Tibial nerve (tissue), 3 donors: ENCODE data around the gene SEC16A.

Experiments
- POLR2A ChIP-seq, 2 donors: fragments of 450-650 bp; IDR thresholded peaks; one replicate each; pipeline ENCODE4 v1.6.1; 2017; ENCODE audit warnings: antibody characterized with exemption in 2 of 2, mild to moderate bottlenecking in 2 of 2, moderate library complexity in 2 of 2
- TF ChIP-seq, protein P1 (sequence below), 5 experiments: fragments of 200-600 bp in 3 of 5; fragments of 450-650 bp in 2 of 5; sonication (generic) in 3 of 5; IDR thresholded peaks; one replicate each; pipeline ENCODE4 v1.5.1; 2016 to 2019; ENCODE audit warnings: antibody characterized with exemption in 5 of 5, mild to moderate bottlenecking in 3 of 5, moderate library complexity in 2 of 5

DNA sequence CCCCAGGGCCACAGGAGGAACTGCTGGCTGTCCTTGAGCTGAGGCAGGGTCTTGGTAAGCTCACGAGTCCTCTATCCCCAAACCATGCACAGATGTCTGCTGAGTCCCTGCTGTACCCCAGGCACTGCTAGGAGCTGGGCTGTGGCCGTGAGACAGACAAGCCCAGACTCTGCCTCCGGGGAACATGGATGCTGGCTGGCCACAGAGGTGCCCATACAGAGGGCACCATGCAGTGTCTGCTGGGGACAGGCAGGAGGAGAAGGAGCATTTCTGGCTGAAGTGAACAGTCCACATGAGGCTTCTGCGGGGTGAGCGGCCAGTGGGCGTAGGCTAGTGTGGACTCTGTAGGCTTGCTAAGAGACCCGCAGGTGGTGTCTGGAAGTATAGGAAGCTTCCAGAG lies 4.8 kb upstream of the SEC16A start:
- no peak for TF ChIP-seq POLR2A (IDR thresholded peaks at IDR 0.05)
- TF ChIP-seq, protein P1, sequence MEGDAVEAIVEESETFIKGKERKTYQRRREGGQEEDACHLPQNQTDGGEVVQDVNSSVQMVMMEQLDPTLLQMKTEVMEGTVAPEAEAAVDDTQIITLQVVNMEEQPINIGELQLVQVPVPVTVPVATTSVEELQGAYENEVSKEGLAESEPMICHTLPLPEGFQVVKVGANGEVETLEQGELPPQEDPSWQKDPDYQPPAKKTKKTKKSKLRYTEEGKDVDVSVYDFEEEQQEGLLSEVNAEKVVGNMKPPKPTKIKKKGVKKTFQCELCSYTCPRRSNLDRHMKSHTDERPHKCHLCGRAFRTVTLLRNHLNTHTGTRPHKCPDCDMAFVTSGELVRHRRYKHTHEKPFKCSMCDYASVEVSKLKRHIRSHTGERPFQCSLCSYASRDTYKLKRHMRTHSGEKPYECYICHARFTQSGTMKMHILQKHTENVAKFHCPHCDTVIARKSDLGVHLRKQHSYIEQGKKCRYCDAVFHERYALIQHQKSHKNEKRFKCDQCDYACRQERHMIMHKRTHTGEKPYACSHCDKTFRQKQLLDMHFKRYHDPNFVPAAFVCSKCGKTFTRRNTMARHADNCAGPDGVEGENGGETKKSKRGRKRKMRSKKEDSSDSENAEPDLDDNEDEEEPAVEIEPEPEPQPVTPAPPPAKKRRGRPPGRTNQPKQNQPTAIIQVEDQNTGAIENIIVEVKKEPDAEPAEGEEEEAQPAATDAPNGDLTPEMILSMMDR (IDR thresholded peaks at IDR 0.05) = no peak
